Nephron (organoid): Measurements from ENCODE around the gene CLUH.

ENCODE experiments used
- H3K27ac Mint-ChIP-seq, 3 experiments: 2 replicates each; pipeline ENCODE4 v1.8.0; 2020; ENCODE audit warnings: mixed read lengths in 3 of 3, mild to moderate bottlenecking in 2 of 3, moderate library complexity in 1 of 3
- H3K27me3 Mint-ChIP-seq: 2 replicates; pipeline ENCODE4 v1.8.0; 2021; ENCODE audit warnings: low read depth, mild to moderate bottlenecking, moderate library complexity, mixed read lengths
- H3K36me3 Mint-ChIP-seq: 2 replicates; pipeline ENCODE4 v1.8.0; 2020; ENCODE audit warnings: low read depth, mixed read lengths
- H3K4me1 Mint-ChIP-seq: 2 replicates; pipeline ENCODE4 v1.8.0; 2020; ENCODE audit warnings: mixed read lengths
- H3K4me3 Mint-ChIP-seq, 3 experiments: 2 replicates each; pipeline ENCODE4 v1.8.0; 2020; ENCODE audit warnings: mild to moderate bottlenecking in 3 of 3, mixed read lengths in 3 of 3, moderate library complexity in 2 of 3
- H3K9me3 Mint-ChIP-seq: 2 replicates; pipeline ENCODE4 v1.8.0; 2020; ENCODE audit warnings: mixed read lengths
- CTCF ChIP-seq, 3 experiments: fragments of 200-600 bp; sonication (generic); IDR thresholded peaks; one replicate each; pipeline ENCODE4 v1.5.0; 2021; ENCODE audit warnings: antibody characterized with exemption in 3 of 3; ENCODE audit not compliant: unreplicated experiment in 3 of 3

CLUH gene

GRCh38 chr17:2692781-2693135 lies 18.8 kb downstream of the CLUH start:
- no peak overlapping the region for H3K4me3 Mint-ChIP-seq
- H3K9me3 Mint-ChIP-seq, result no peaks in the 10 kb centered on the region
- no peak for TF ChIP-seq CTCF (IDR thresholded peaks at IDR 0.05; ENCODE audit: unreplicated experiment in 3 of 3)

GRCh38 chr17:2691965-2692780 lies 19.4 kb downstream of the CLUH start:
- no peaks in the 10 kb centered on the region for H3K9me3 Mint-ChIP-seq
- no peak overlapping the region for H3K27ac Mint-ChIP-seq
- H3K36me3 Mint-ChIP-seq, result no peaks in the 10 kb centered on the region
- H3K27me3 Mint-ChIP-seq, result no peaks in the 10 kb centered on the region
- no peak for TF ChIP-seq CTCF (IDR thresholded peaks at IDR 0.05; ENCODE audit: unreplicated experiment in 3 of 3)
- no peaks in the 10 kb centered on the region for H3K4me1 Mint-ChIP-seq
- no peak overlapping the region for H3K4me3 Mint-ChIP-seq

More at GRCh38 chr17:2692781-2693135, 18.8 kb downstream of the CLUH start:
- Mint-ChIP-seq H3K27ac (no peak overlapping the region), H3K36me3 (no peaks in the 10 kb centered on the region), H3K27me3 (no peaks in the 10 kb centered on the region), H3K4me1 (no peaks in the 10 kb centered on the region)

- Mint-ChIP-seq H3K36me3 (no peaks in the 10 kb centered on the region), H3K27ac (no peak overlapping the region), H3K4me1 (peaks cover 4% of the 10 kb centered on the region), H3K4me3 (no peak overlapping the region), H3K9me3 (no peaks in the 10 kb centered on the region), H3K27me3 (no peaks in the 10 kb centered on the region)
- no peak for TF ChIP-seq CTCF (IDR thresholded peaks at IDR 0.05; ENCODE audit: unreplicated experiment in 3 of 3)
Measured at GRCh38 chr17:2691069-2691871, 20.3 kb downstream of the CLUH start.

GRCh38 chr17:2690165-2691068 lies 21.1 kb downstream of the CLUH start:
- Mint-ChIP-seq H3K27ac (no peak overlapping the region), H3K36me3 (no peaks in the 10 kb centered on the region), H3K4me1 (peaks cover 4% of the 10 kb centered on the region), H3K27me3 (no peaks in the 10 kb centered on the region), H3K9me3 (no peaks in the 10 kb centered on the region), H3K4me3 (no peak overlapping the region)
- no peak for TF ChIP-seq CTCF (IDR thresholded peaks at IDR 0.05; ENCODE audit: unreplicated experiment in 3 of 3)

- Mint-ChIP-seq H3K27me3 (no peaks in the 10 kb centered on the region), H3K27ac (peak overlapping the region in 2 of 3 experiments; percentile 50 to 79), H3K9me3 (no peaks in the 10 kb centered on the region), H3K4me3 (no peak overlapping the region), H3K4me1 (peaks cover 4% of the 10 kb centered on the region), H3K36me3 (no peaks in the 10 kb centered on the region)
- no peak for TF ChIP-seq CTCF (IDR thresholded peaks at IDR 0.05; ENCODE audit: unreplicated experiment in 3 of 3)
Measured at GRCh38 chr17:2689411-2690164, 22.0 kb downstream of the CLUH start.
